GM12872 (cell line): ENCODE results near the gene AK5.

Experiments used
- CTCF ChIP-seq: IDR thresholded peaks from 3 replicates; pipeline ENCODE4 v1.5.1; 2011; ENCODE audit warnings: low read depth, mild to moderate bottlenecking, low read length, moderate library complexity; ENCODE audit not compliant: insufficient read depth

Gene AK5

GRCh38 chr1:77350012-77350770 lies 68.4 kb downstream of the AK5 start:
- no peak for TF ChIP-seq CTCF

GRCh38 chr1:77354536-77354935 lies 72.7 kb downstream of the AK5 start:
- TF ChIP-seq CTCF, result no peak

GRCh38 chr1:77355010-77355409 lies 73.2 kb downstream of the AK5 start:
- no peak for TF ChIP-seq CTCF

GRCh38 chr1:77356136-77356535 lies 74.3 kb downstream of the AK5 start:
- TF ChIP-seq CTCF, result no peak

- no peak for TF ChIP-seq CTCF
These were observed 78.4 kb downstream of the AK5 start for GRCh38 chr1:77360256-77360655.

- TF ChIP-seq CTCF, result no peak
These were observed 79.8 kb downstream of the AK5 start for GRCh38 chr1:77361621-77362020.

- no peak for TF ChIP-seq CTCF
These were observed 88.3 kb downstream of the AK5 start for GRCh38 chr1:77370161-77370560.
